ENCODE data around the gene HPSE.
A peak's percentile ranks its signal among the peaks of the same experiment; 100 is the strongest.
"Not testable (repeated sequence)": the region's sequence is repeated elsewhere in the genome, so short reads cannot be mapped to it uniquely, and the experiment has no call there.

The HPSE gene

GRCh38 chr4:83285055-83285407 lies 49.6 kb downstream of the HPSE start:
- DNase-seq, result no peak
- intact Hi-C loops (cut with DNase I), result loop anchor here (10.0 kb wide), 1 partner anchor 170 kb away; the partner anchor contains the start of genes HELQ and MRPS18C

GRCh38 chr4:83284193-83285054 lies 50.2 kb downstream of the HPSE start, which contains the start of gene COQ2:
TSS of gene COQ2 (minus strand) at chr4:83284798. CDS start at chr4:83284764, 34 bp downstream.
- intact Hi-C loops (cut with DNase I), result loop anchor here (5.0 to 10.0 kb wide), 2 partner anchors 170 to 907 kb away; partner anchors contain the start of genes HELQ and MRPS18C
- DNase-seq, result peak; percentile 93 to 99 (median 96)

GRCh38 chr4:83283181-83283580 lies 51.5 kb downstream of the HPSE start:
- intact Hi-C loops (cut with DNase I), result loop anchor here (2.0 to 10.0 kb wide), 3 partner anchors 172 to 906 kb away; partner anchors contain the start of genes HELQ and MRPS18C
- no peak for DNase-seq

GRCh38 chr4:83282049-83282535 lies 52.6 kb downstream of the HPSE start:
- DNase-seq, result peak in 1 of 10 donors; percentile 29
- intact Hi-C loops (cut with DNase I), result loop anchor here (2.0 to 10.0 kb wide), 3 partner anchors 173 to 905 kb away; partner anchors contain the start of genes HELQ and MRPS18C

DNA sequence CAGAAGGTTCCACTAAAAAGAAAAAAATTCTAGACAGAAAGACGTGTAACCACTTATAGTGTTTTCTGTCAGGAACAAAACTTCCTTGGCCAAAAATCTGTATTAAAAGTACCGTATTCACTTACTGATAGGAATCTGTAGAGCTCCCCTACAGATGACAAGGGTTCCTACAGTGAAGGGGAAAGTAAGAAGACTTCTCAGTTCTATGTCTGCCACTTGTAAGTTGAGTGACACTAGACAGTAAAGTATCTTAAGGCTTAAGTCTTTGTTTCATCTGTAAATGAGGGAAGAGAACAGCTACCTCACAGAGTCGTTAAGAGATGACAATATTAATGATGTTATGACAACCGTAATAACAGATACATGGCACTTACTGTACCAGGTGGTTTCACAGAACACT lies 53.3 kb downstream of the HPSE start:
- no peak for DNase-seq
- intact Hi-C loops (cut with DNase I), result loop anchor here (5.0 to 10.0 kb wide), 2 partner anchors 173 to 904 kb away; partner anchors contain the start of genes HELQ and MRPS18C

DNA sequence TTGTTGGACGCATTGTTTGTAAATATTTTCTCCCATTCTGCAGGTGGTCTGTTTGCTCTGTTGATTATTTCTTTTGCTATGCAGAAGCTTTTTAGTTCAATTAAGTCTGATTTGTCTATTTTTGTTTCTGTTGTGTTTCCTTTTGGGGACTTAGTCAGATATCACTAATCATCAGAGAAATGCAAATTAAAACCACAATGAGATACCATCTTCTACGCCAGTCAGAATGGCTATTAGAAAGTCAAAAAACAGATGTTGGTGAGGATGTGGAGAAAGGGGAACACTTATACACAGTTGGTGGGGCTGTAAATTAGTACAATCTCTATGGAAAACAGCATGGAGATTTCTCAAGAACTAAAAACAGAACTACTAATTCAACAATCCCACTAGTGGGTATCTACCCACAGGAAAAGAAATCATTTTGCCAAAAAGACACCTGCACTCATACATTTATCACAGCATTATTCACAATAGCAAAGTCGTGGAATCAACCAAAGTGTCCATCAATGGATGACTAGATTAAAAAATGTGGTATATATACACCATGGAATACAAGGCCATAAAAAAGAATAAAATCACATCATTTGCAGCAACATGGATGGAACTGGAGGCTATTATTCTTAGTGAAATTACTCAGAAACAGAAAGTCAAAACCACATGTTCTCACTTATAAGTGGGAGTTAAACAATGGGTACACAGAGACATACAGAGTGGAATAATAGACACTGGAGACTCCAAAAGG lies 58.2 kb downstream of the HPSE start:
- DNase-seq, result no peak

DNA sequence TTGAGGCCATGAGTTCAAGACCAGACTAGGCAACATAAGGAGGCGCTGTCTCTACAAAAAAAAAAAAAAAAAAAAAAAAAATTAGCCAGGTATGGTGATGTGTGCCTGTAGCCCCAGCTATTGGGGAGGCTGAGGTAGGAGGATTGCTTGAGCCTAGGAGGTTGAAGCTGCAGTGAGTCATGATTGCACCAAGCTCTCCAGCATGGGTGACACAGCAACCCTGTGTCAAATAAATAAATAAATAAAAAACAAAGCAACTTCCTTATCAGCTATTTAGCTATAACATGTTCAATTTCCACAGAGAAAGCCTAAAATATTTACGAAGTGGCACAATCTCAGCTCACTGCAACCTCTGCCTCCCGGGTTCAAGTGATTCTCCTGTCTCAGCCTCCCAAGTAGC lies 60.7 kb downstream of the HPSE start:
- intact Hi-C loops (cut with DNase I); DNase-seq: not testable (repeated sequence)

More for the DNA sequence above, 58.2 kb downstream of the HPSE start:
- intact Hi-C loops (cut with DNase I), result no loop called here

- intact Hi-C loops (cut with DNase I), result no loop called here
- no peak for DNase-seq
Observed at GRCh38 chr4:83272900-83273299, 61.7 kb downstream of the HPSE start.

DNA sequence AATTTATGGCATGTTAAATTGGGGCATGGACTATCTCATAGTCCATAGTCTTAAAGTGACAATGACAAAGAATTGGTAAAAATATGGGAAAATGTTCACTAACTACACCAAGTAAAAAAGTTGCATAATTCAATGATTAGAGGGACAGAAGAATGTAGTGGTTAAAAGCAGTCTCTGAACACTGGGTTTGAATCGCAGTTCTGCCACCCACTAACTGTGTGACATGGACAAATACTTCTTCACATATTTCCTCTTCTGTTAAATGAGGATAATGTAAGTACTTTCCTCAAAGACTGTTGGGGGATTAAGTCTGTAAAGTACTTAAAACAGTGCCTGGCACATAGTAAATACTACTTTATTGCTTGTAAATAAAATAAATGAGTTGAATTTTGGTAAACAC lies 65.4 kb downstream of the HPSE start:
- intact Hi-C loops (cut with DNase I), result no loop called here
- DNase-seq, result no peak

- intact Hi-C loops (cut with DNase I), result no loop called here
- no peak for DNase-seq
Observed at GRCh38 chr4:83268491-83268890, 66.2 kb downstream of the HPSE start.

DNA sequence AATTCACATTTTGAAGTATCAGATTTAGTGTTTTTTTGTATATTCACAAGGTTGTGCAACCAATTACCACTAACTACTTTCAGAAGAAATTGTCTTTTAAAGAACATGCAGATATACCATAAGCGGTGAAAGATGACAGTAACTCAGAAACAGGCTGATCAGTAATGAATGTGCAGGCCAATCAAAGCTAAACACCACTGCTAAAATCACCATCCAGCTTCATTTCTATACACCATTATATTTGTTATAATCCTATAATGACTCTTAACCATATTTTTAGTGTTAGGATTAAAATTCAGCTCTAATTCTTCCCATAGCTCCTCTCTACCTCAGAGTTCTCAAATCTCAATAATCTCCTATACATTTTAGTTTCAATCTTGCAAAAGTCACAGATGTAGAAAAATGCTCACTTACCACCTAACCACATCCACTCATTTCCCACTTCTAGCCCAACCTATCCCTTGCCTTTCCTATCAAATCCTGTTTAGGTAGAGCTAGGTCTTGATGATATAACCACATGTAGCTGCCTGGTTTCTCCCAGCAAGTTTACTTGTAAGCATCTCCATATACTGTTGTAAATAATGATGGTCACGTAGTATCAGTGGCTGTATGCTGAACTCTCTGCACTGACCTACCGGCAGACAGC lies 66.7 kb downstream of the HPSE start:
- intact Hi-C loops (cut with DNase I), result no loop called here
- DNase-seq, result no peak

DNA sequence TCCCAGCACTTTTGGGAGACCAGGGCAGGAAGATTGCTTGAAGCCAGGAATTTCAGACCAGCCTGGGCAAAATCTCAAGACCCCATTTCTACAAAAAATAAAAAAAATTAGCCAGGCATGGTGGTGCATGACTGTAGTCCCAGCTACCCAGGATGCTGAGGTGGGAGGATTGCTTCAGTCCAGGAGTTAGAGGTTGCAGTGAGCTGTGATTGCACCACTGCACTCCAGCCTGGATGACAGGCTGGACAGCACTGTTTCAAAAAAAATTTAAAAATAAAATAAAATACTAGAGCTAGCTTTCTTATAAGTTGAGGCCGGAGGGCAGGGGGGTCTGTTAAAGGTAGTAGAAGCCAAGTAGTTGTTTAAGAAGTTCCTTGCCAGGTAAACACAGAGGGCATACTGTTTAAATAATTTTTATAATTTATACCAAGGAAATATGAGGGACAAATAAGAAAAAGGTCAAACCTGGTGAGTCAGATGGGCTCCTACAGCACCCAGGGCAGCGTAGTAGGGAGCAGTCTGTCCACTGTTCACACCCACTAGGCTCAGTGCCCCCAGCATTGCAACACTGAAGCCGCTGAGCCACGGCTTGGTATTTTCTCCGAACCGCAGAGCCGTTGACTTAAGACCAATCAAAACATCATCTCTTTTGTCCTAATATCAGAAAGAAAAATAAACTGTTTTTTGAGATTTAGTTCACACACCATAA lies 67.4 kb downstream of the HPSE start:
- DNase-seq, result no peak
- intact Hi-C loops (cut with DNase I), result no loop called here

DNA sequence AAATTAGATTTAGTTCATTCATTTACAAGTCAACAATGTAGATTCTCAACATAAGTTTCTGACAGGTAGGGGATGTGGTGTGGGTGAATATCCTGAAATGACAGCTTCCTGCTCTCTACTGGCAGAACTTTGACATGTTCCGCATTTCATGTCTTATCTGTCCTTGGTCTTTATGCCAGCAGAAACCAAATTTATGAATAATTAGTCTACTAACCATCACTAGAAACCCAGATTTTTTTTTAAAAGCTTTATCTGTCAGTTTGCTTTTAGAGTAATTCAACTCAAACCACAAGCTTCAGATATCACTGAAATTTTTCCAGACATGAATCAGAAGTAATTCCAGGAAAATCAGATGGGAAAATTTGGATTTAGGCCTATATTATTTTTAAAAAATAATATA lies 68.0 kb downstream of the HPSE start:
- intact Hi-C loops (cut with DNase I), result no loop called here
- DNase-seq, result no peak

- DNase-seq, result no peak
- intact Hi-C loops (cut with DNase I), result loop anchor here (5.0 kb wide), 1 partner anchor 191 kb away; no protein-coding TSS in a partner anchor
Observed at GRCh38 chr4:83263106-83263505, 71.5 kb downstream of the HPSE start.

DNA sequence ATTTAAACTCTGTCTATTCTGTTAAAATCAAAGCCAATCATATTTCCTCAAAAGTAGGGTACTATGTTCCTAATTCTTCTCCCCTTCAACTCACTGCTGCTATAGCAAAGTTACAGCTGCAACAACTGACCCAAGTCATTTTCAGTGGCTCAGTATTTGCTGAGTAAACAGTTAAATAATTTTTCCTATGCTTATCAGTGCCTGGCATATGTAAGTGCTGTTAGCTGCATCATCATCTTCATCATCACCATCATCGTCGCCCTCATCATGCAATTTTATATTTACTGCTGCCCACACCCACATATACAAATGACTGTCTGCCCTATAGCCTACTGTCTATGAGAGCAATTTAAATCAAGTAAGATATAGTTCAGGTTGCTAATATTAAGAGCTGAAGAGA lies 72.0 kb downstream of the HPSE start:
- DNase-seq, result no peak
- intact Hi-C loops (cut with DNase I), result loop anchor here (5.0 kb wide), 1 partner anchor 190 kb away; no protein-coding TSS in a partner anchor

DNA sequence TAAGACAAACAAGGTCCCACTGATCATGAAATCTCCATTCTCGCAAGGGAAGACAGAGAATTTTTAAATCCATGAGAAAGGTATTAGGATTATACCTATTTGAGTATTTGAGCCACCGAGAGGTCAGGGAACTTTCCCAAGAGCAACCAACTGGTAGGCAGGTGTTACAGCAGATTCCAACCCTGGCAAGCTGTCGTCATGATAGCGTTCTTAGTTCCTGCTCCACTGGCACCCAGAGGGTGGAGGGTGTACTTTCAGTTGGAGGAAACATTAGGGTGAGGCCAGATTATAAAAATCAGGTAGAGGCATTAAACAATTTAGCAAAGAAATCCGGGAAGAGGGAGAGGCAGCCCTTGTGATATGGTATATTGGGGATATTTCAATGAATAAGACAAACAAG lies 73.3 kb downstream of the HPSE start:
- intact Hi-C loops (cut with DNase I), result loop anchor here (5.0 kb wide), 1 partner anchor 189 kb away; no protein-coding TSS in a partner anchor
- DNase-seq, result no peak

- intact Hi-C loops (cut with DNase I), result no loop called here
- no peak for DNase-seq
Observed at GRCh38 chr4:83259586-83259985, 75.1 kb downstream of the HPSE start.

DNA sequence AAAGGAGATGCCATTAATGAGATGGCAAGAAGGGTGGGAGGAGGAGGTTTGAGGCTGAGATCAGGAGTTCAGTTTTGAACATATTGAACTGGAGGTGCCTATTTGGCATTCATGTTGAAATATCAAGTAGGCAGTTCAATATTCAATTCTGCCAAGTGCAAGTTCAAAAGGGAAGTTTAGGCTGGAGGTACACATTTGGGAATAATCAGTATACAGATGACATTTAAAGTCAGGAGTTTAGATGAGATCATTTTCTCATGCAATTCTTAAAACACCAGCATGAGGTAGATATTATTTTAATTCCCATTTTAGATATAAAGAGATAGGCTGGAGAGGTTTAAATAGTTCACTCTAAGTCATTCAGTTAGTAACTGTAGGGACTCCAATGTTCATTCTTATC lies 76.2 kb downstream of the HPSE start:
- DNase-seq, result no peak
- intact Hi-C loops (cut with DNase I), result no loop called here

DNA sequence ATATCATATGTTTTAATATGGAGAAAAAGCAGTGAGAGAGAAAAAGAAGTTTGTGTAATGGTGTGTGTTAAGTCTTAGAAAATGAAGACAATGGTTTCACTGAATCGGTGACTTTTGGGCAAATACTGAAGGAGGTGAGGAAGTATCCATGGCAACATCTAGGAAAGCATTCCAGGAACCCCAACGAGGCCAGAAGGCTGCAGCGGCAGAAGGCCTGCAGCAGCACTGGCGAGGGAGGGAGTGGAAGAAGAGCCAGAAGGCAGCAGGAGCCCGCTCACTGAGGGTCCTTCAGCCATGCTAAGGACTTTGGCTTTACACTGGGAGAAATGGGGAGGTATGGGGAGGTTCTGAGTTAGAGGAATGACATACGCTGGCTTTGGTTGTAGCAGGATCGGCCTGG lies 76.8 kb downstream of the HPSE start:
- DNase-seq, result peak in 2 of 10 donors; percentile 67 to 78
- intact Hi-C loops (cut with DNase I), result no loop called here

DNA sequence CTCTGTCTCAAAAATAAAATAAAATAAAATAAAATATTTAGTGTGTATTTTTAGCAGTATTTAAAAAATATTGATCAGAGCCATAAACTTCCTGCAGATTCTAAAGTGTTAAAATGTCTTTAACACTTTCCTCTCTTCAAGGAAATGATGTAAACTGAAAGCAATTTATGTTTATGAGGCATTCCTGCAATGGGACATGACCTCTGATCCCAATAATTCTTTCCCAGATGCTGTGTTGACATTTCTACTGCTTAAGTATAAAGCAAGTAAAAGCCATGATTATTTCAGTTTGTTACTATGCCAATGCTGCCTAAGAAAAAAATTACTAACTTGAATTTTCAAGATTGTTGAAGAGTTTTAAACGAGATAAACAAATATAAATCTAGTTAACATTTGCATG lies 79.1 kb downstream of the HPSE start:
- intact Hi-C loops (cut with DNase I), result no loop called here
- DNase-seq, result no peak

Measured in posterior cingulate gyrus (tissue), 11 donors.